HG03103 (cell line): ENCODE measurements around the gene RAB11B.
"Not testable (repeated sequence)": the region's sequence is repeated elsewhere in the genome, so short reads cannot be mapped to it uniquely, and the experiment has no call there.

ENCODE experiments used
- ATAC-seq: cut with Tn5 transposase; IDR thresholded peaks from one replicate; pipeline ENCODE4 v1.9.1; 2021; ENCODE audit warnings: low read depth; ENCODE audit not compliant: unreplicated experiment

RAB11B gene

DNA sequence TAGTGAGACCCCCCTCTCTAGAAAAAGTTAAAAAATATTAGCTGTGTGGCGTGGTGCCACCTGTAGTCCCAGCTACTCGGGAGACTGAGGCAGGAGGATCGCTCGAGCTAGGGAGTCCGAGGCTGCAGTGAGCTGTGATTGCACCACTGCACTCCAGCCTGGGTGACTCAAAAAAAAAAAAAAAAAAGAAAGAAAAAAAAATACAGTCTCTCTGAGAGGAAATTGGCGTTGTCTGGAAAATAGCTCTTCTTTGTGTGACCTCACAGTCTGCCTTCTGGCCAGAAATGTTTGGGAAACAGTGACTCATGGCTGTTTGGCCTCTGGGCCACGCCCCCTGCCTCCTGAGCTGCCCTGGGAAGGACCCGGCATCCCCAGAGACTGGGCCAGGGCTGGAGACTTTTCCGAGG lies 33.7 kb downstream of the RAB11B start:
- ATAC-seq = no peak

GRCh38 chr19:8425331-8425730 lies 35.2 kb downstream of the RAB11B start:
- not testable (repeated sequence) for ATAC-seq

- ATAC-seq = no peak
Observed at GRCh38 chr19:8426283-8426682, 36.1 kb downstream of the RAB11B start.

- no peak for ATAC-seq
Observed at GRCh38 chr19:8429044-8429443, 38.9 kb downstream of the RAB11B start.

- ATAC-seq = no peak
Observed at GRCh38 chr19:8429826-8430225, 39.7 kb downstream of the RAB11B start.

GRCh38 chr19:8430650-8431049 lies 40.5 kb downstream of the RAB11B start:
- ATAC-seq = no peak

DNA sequence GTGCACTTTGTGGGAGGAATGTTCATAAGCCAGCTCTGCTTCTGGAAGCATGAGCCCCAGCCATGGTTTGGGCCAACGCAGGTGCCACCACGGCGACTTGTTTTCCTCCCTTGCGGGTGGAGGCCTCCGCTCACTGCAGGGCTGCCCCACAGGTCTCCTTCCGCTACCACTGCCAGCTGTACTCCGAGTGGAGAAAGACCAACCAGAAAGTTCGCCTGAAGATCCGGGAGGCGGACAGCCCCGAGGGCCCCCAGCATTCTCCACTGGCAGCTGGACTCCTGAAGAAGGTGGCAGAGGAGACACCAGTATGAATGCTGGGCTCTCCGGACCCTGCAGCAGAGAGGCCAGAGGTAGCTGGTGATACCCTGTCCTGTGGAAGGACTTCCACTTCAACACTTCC lies 48.1 kb downstream of the RAB11B start:
- no peak for ATAC-seq

DNA sequence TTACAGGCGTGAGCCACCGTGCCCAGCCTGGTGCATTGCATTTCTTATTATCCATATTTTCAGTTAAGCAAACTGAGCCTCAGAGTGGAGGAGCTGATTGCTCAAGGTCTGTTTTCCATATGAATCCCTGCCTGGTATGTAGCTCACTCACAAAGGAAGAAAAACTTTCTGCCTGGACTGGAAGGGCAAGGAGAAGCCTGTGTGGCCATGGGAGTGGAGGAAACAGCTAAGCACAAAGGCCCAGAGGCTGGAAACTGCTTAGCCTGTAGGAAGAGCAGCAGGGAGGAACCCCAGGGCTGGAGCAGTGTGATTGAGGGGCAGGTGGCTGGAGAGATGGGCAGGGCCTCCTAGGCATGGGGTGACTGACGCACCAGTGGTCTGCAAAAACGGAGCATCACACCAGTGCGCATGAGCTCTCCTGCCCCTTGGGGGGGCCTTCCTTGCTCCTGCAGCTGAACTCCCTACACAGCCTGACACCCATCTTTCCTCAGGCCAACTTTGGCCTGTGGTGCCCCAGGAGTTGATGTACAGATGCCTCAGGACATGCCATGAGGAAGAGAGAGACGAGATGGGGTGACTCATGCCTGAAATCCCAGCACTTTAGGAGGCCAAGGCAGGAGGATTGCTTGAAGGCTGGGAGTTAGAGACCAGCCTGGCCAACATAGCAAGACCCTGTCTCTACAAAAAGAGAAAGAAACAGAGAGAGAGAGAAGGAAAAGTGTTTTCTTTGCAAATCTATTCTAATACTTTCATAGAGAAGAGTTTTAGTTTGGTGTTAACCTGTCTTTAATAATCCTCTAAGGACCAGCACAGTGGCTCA lies 51.8 kb downstream of the RAB11B start:
- ATAC-seq = no peak

- ATAC-seq = not testable (repeated sequence)
Observed at GRCh38 chr19:8444140-8444676, 54.0 kb downstream of the RAB11B start.

DNA sequence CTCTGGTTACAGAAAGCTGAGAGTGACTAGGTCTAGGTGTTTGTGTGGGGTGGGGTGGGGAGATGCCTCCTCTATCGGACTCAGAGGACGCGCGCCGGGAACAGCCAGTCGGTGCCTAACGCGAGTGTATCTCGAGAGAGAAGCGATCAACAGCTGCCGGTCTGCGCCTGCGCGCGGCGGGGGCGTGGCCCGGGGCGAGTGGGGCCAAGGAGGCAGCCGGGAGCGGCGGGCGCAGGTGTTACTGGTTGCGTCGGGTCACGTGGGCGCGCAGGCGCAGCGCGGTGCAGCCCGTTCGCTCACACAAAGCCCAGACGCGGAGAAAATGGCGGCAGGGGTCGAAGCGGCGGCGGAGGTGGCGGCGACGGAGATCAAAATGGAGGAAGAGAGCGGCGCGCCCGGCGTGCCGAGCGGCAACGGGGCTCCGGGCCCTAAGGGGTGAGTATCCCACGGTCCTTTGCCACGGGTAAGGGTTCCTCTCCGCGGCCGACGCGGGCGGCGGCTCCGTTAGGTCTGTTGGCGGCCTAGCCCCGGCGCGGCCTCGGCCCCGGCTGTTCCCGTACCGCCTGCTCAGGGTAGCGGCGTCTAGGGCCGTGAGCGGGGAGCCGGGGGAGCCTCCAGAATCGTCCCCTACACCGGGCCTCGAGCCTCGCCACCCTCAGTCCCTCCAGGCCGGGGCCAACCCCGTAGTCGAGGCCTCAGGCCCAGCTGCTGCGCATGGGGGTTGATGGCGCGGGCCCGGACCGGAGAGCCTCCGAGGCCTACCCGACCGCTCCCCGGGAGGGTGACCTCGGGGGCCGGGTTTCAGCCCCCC lies 54.7 kb downstream of the RAB11B start, which contains the start of gene HNRNPM:
Gene HNRNPM (plus strand): TSS at position 299 of the 811 bp plus-strand sequence. CDS start 24 bp downstream, at position 323.
- peak; percentile 75 for ATAC-seq

- ATAC-seq = no peak
Observed at GRCh38 chr19:8445488-8446001, 55.4 kb downstream of the RAB11B start.

DNA sequence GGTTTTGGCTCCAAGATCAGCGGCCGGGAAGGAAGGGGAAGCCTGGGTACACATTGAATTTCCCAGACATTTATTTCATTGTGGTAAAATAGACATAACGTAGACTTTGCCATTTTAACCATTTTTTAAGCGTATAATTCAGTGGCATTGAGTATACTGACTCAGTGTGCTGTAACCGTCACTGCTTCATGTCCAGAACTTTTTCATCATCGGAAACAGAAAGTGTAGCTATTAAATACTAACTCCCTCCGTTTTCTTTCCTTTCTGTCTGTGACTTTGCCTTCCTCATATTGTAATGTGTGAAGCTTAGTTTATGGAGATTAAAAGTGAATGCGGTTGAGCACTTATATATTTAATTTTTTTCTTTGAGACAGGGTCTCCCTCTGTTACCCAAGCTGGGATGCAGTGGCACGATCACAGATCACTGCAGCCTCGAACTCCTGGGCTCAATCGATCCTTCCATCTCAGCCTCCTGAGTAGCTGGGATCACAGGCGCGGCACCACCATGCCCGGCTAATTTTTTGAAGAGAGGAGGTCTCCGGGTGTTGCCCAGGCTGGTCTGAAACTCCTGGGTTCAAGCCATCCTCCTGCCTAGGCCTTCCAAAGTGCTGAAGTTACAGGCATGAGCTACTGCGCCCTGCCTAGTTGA lies 56.0 kb downstream of the RAB11B start:
- ATAC-seq = no peak

- ATAC-seq = no peak
Observed at GRCh38 chr19:8449830-8450229, 59.7 kb downstream of the RAB11B start.

GRCh38 chr19:8451377-8451776 lies 61.2 kb downstream of the RAB11B start:
- ATAC-seq = no peak

DNA sequence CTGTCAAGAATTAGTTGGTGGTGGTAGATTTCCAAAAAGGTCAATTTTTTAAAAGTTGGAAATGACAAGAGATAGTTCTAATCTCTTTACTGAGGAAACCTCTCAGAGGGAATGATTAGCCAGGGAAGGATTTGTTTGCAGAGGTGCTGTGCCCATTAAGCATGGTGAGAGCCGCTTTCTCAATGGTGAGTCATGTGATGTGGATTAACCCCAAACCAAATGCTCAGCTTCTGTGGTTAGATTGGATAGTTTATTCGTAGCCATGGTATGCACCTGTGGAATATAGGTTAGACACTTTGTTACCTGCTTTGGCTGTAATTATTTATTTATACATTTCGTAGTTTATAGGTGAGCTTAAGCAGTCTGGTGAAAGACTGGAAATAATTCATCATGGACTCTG lies 61.7 kb downstream of the RAB11B start:
- ATAC-seq = no peak

GRCh38 chr19:8452446-8453123 lies 62.4 kb downstream of the RAB11B start:
- no peak for ATAC-seq

DNA sequence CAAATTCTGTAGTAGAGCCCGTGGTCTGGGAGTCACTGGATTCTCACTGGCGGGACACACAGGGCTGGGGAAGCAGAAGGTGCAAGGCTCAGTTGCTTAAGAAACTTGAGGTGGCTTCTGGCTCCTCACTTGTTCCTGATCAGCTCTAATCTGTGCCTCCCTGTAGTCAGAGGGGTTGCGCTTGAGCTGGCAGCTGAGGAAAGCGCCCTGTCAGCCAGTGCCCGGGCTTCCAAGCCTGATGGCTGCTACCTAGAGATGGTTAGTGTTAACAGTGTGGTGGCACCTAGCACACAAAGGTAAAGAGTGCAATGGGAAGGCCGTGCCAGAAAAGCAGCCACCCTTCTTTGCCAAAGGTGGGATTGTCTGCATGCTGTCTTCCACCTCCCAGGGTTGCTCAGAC lies 63.5 kb downstream of the RAB11B start:
- ATAC-seq = no peak
